T1000 (cell line): ENCODE measurements around the gene ARHGAP30.
"Not testable (repeated sequence)": the region's sequence is repeated elsewhere in the genome, so short reads cannot be mapped to it uniquely, and the experiment has no call there.

Source experiments
- DNase-seq: peaks from one replicate; lab custom pipeline; 2025; ENCODE audit warnings: mixed read lengths; lab: John Stamatoyannopoulos, UW

Gene ARHGAP30, protein sequence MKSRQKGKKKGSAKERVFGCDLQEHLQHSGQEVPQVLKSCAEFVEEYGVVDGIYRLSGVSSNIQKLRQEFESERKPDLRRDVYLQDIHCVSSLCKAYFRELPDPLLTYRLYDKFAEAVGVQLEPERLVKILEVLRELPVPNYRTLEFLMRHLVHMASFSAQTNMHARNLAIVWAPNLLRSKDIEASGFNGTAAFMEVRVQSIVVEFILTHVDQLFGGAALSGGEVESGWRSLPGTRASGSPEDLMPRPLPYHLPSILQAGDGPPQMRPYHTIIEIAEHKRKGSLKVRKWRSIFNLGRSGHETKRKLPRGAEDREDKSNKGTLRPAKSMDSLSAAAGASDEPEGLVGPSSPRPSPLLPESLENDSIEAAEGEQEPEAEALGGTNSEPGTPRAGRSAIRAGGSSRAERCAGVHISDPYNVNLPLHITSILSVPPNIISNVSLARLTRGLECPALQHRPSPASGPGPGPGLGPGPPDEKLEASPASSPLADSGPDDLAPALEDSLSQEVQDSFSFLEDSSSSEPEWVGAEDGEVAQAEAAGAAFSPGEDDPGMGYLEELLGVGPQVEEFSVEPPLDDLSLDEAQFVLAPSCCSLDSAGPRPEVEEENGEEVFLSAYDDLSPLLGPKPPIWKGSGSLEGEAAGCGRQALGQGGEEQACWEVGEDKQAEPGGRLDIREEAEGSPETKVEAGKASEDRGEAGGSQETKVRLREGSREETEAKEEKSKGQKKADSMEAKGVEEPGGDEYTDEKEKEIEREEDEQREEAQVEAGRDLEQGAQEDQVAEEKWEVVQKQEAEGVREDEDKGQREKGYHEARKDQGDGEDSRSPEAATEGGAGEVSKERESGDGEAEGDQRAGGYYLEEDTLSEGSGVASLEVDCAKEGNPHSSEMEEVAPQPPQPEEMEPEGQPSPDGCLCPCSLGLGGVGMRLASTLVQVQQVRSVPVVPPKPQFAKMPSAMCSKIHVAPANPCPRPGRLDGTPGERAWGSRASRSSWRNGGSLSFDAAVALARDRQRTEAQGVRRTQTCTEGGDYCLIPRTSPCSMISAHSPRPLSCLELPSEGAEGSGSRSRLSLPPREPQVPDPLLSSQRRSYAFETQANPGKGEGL

DNA sequence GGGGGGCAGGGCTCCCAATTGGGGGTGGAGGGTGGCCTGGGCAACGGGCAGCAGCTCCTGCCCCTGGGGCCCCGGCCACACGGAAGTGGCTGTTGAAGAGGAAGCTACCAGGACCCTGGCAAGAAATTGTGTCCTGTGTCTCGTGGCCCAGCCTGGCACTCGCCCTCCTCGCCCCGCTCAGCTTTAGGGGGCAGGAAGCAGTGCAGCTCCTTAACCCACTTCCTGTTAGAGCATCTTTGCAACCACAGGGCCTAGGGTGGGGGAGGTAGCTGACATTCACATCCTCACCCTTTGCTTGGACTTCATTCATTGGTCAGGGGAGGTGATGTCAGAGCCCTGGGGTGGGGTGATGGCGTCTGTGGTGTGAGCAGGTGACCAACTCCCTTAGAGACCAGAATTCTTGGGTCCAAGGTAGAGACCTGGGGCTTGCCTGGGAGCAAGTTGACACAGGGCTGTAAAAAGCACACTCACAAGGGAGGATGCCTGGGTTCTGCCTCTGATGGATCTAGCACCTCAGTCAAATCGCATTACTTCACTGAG lies at the start of gene ARHGAP30:
Gene ARHGAP30 (minus strand): TSS at position 161 of the 540 bp plus-strand sequence. CDS start 267 bp downstream, outside the sequence.
- no peak for DNase-seq

DNA sequence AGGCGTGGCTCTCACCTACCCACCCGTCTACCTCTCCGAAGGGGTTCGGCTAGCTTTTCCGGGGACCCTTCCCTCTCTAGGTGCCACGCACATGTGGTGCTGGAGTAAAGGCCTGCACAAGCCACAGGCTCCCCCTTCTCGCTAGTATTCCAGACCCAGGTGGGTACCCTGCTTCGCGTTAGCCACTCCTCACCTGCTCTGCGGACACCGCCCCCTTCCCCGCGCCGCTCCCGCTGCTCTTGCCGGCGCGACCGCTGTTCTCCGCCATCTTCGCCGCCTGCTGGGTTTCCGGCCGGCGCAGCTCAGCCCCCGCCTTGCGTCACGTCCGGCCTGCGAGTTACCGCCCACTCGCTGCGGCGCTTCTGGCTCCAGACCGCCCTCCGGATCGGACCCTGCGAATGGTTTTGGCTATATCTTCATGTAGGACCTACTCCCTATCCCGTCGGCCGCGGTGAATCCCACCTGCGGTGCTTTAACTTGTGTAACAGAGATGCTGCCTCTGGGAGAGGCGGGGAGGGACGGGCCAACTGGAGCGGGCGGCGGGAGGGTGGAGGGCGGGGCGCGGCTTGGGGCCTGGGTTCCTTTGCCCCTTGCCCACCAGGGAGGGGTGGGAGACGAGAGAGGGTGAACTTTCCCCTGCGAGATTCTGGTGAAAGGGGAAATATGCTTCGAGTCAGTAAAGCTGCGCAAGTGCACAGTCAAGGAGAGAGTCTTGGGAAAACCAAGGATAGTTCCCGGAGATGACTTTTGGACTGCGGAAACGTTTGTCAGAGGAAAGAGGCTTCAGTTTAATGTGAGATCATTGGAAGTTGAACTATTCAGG lies 48.3 kb upstream of the ARHGAP30 start, which contains the start of the genes NIT1 and PFDN2:
Gene NIT1 (plus strand): TSS at position 347 of the 823 bp plus-strand sequence. CDS start 72 bp downstream, at position 419.
Gene PFDN2 (minus strand): TSS at position 279 of the 823 bp plus-strand sequence. CDS start 11 bp downstream, at position 268.
- peak; percentile 62 for DNase-seq

DNA sequence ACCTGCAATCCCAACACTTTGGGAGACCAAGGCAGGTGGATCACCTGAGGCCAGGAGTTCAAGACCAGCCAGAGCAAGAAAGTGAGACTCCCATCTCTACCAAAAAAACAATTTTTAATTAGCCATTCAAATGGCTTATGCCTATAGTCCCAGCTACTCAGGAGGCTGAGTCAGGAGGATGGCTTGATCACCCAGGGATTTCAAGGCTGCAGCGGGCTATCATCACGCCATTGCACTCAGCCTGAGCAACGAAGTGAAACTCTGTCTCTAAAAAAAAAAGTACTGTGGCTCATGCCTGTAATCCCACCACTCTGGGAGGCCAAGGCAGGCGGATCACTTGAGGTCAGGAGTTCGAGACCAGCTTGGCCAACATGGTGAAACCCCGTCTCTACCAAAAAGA lies 46.3 kb upstream of the ARHGAP30 start:
- not testable (repeated sequence) for DNase-seq

DNA sequence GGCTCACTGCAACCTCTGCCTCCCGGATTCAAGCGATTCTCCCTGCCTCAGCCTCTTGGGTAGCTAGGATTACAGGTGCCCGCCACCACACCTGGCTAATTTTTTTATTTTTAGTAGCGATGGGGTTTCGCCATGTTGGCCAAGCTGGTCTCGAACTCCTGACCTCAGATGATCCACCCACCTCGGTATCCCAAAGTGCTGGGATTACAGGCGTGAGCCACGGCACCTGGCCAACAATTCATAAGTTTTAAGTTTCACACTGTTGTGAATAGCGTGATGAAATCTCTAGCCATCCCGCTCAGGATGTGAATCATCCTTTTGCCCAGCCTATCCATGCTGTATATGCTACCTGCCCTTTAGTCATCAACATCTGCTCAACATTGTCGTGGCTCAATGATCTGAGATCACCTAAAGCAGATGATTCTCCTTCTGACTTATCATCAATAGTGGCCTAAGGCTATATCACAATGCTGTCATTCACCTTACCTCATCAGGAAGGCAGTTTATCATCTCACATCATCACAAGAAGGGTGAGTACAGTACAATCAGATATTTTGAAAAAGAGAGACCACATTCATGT lies 45.5 kb upstream of the ARHGAP30 start:
- no peak for DNase-seq

DNA sequence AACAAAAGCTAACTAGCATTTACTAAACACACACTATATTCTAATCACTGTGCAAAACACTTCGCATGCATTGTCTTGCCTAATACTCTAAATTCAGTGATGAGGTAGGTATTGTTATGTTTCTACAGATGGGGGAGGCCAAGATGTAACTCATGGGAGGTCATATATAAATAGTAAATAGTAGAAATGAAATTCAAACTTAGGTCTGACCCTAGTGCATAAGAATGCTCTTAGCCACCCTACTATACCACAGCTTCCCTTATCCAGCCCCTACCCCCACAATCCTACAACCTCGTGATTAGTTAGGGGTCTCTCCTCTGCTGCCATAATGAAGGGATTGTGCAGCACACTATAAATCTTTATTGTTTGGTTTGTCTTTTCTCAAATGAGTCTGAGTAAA lies 44.9 kb upstream of the ARHGAP30 start:
- no peak for DNase-seq

DNA sequence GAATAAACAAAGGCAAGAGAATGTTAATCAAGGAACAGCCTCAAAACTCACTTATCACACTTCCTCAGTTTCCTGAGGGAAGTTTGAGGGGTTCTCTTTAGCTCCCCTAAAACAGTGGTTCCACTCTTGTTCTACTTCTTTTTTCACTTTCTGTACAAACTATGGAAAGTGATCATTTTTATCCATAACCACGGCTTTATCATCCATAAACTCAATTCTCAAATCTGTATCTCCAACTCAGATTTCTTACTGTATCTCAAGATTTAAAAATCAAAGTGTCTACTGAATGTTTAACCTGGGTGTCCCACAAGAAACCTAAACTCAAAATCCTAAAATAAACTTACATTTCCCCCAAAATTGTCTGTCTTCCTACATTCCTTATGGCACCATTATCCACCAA lies 44.2 kb upstream of the ARHGAP30 start:
- DNase-seq: no peak

DNA sequence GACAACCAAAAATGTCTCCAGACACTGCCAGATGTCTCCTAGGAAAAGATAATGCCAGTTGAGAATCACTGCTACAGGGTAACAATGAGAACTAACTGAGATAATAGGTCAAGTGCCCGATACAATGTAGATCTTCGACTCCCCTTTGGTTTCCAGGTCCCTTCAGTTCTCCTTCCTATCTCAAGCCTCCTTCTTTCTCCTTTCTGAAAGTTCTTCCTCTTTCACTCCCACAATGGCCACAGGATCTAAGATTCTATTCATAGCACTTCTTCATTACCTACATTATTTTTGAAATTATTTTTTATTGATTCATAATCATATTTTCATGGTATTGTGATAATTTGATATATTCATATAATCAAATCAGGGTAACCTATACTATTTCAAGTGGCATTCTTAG lies 41.8 kb upstream of the ARHGAP30 start:
- DNase-seq: no peak

DNA sequence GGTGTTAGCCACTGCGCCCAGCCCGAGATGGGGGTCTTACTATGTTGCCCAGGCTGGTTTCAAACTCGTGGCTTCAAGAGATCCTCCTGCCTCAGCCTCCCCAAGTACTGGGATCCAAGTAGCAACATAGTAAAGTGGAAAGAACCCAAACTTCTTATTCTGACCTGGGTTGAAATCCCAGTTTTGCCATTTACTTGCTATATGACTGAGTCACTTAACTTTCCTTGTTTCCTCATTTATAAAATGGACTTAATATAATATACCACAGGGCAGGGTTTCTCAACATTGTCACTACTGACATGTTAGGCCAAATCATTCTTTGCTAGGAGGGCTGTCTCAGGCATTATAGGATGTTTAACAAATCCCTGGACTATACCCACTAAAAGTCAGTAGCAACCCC lies 41.4 kb upstream of the ARHGAP30 start:
- no peak for DNase-seq

DNA sequence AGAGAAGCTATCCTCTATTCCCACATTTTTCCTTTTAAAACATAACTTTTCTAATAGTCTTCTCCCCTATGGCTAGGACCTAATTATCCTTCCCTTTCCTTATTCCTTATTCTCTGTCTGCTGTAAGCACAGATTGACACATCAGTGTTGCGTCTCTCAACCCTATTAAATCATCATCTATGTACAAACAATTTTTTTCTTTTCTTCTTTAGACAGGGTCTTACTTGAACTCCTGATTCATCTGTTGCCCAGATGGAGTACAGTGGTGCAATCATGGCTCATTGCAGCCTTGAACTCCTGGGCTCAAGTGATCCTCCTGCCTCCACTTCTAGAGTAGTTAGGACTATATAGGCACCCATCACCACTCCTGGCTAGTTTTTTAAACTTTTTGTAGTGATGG lies 36.7 kb upstream of the ARHGAP30 start:
- no peak for DNase-seq

DNA sequence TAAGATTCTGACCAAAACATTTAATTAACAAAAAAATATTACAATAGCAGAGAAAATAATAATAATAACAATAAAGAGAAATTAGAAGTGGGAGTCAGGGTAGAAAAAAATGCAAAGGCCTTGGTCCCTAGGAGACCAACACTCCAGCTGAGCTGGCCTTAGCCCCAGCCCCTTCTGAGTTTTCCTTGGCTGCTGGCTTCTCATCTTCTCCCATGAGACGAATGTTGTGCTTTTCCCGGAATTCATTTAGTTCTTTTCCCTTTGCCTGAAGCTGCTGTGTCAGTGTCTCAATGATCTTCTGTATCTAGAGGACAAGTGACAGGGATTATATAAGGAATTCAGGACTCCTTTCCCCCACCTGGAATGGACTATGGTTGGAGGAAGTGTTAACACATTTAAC lies 30.9 kb upstream of the ARHGAP30 start:
- no peak for DNase-seq

DNA sequence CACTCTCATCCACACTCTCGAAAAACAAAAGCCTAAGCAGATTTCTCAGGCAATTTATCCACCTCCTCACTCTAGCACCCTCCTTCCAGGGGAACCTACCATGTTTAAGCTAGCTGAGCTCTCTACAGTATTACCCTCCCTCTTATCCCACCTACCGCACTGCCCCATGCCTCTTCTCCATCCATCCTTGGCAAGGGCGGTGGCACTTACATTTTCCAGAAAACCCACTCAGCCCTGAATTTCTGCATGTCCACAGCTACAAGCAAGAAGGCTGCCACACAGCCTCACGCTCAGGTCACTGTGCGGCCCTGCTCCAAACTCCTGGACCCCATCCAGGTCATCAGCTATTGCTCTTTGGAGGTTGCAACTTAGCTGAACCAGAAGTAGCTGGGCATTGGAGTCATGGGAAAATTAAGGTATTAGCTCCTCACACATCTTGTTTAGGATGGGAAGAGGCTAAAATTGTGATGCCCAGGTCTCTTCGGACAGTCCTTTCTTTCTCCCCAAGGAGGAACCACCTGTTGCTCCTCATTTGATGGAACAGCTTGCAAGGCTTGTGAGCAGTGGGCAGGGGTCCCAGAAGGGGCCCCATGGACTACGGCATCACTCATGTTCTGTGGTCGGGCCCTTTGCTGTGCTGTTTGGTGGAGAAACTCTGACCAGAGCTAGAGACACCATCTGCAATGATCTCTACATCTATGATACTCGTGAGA lies 29.6 kb upstream of the ARHGAP30 start:
- no peak for DNase-seq

DNA sequence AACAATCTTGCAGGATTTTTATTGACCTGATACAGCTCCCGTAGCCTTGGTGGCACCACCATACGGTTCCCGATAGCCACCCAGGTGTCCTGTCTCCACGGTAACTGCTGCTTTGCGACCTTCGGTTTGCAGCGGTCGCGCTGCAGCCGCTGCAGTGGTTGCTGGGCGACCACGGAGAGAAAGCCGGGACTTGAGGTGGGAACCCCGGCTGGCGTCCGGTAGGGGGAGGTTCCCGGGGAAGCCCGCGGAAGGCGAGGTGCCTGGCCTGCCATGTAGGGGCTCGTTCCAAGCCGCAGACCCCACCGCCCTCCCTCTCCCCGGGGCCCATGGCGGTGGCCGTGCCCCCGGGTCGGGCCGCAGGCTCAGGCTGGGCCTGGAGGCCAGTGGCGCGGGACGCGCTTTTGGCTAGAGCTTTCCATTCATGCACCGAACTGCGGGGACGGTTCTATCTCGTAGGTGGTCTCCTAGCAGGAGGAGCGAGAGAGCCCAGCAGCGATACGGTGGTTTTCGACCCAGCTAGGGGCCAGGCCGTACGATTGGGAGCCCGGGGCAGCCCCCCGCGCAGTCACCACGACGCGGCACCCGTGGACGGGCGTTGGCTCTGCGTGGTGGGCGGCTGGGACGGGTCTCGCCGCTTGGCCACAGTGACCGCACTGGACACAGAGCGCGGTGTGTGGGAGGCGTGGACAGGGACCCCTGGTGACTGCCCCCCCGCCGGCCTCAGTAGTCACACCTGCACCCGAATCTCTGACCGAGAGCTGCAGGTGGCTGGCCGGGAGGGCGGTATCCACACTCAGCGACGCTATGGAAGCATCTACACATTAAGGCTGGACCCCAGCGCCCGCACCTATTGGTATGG lies 28.7 kb upstream of the ARHGAP30 start, which contains the start of gene KLHDC9:
Gene KLHDC9 (plus strand): TSS at position 152 of the 859 bp plus-strand sequence. CDS start 175 bp downstream, at position 327.
- peak; percentile 59 for DNase-seq

DNA sequence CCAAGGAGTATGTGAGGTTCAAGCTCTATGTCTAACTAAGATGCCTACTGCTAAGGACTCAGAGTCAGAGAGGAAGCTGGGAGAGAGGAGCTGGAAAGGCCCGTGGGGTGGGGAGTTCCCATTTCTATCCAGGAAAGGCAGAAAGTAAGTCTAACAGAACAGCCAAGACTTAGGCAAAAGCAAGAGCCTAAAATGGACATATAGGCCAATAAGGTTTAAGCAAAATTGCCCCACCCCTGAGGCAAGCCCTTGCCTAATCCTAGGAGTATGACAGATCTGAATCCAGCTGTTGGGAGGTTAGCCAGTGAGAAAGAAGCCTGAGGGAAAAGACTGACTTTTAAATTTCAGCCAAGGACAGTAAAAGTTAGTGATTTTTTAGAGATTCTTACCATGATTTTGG lies 26.8 kb upstream of the ARHGAP30 start:
- no peak for DNase-seq

DNA sequence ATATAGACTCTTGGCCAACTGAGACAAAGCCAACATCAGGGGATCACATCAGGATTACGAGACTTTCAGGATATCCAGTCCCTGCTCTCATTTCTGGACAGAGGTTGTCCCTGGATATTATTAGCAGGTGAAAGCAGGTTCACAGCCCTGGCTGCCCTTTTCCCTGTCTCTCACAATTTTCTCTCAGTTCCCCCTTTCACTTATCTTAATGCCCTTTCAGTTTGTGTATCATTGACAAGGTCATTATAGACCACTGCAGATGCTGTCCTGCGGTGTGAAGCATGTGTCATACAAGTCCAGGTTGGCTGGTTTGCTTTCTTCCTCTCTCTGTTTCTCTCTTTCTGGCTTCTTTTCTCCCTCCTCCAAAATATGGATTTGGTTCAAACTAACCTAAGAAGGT lies 26.3 kb upstream of the ARHGAP30 start:
- DNase-seq: no peak

DNA sequence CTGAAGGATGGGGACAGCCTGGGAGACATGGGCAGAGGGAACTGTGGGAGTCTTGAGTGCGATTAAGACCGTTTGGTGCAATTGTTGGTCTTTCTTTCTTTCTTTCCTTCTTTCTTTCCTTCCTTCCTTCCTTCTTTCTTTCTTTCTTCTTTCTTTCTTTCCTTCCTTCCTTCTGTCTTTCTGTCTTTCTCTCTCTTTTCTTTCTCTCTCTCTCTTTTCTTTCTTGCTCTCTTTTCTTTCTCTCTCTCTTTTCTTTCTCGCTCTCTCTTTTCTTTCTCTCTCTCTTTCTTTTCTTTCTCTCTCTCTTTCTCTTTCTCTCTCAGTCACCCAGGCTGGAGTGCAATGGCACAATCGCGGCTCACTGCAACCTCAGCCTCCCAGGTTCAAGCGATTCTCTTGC lies 25.5 kb upstream of the ARHGAP30 start:
- no peak for DNase-seq

DNA sequence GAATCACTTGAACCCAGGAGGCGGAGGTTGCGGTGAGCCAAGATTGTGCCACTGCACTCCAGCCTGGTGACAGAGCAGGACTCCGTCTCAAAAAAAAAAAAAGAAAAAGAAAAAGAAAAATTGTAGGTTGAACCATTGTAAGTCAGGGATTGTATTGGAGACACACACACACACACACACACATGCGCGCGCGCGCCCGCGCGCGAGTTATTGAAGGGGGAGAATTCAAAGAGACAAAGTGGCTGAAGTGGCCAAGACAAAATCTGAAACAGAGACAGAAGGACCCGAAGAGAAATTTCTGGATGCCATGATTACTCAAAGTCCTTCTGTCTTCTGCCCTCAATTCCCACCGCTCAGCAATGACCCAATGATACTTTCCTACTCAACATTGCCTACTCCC lies 24.8 kb upstream of the ARHGAP30 start:
- no peak for DNase-seq

DNA sequence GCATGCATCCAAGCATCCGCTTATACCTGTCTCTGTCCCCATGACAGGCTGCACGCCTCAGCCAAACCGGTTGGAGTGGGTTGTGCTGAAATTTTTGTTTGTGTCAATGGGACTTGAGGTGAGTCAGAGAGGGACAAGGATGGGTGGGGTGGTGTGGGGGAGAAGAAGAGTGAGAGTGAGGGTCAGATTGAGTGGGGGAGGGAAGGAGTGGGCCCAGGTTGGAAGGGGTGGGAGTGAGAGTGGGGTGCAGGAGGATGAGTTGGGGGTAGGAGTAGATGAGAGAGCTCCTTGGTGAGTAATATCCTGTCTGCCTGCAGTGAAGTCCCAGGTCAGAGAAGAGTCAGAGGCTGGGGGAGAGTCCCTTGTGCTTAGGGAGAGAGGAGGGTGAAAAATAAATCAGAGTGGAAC lies 22.9 kb upstream of the ARHGAP30 start:
- no peak for DNase-seq

DNA sequence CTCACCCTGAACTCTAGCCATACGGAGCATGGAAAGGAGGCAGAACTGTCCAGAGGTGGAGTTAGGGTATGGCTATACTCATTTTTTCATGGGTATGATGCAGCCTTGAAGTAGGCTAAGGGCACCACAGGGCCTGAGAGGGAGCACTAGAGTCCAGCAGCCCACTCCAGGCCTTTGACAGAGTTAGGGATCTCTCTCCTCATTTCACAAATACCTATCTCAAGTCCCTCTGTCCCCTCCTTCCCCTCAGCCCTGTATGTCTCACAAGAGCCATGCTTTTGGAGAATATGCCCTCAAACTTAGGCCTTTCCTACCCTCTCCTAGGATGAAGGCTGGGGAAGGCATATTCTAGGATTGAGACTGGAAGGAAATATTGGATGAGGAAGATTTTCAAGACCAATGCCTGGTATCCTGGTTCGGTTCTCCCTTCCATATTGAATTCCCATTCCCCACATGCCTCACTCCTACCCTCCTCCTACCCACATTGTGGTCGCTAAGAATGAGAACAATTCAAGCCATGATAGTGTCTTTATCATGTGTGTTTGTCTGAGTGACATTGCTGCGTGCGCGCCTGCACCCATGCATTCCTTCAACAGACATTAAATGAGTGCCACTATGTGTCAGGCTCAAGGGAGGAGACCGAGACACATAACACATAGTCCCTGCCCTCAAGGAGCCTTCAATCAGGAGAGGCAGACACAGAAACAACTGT lies 22.3 kb upstream of the ARHGAP30 start:
- DNase-seq: no peak
